Uterus (tissue), 4 donors: ENCODE data around the gene TBX6. TPM values are rescaled to one million over a fixed set of nuclear protein-coding genes. Genes with fewer than 3 reads are reported as not detected.
"Not testable (repeated sequence)": the region's sequence is repeated elsewhere in the genome, so short reads cannot be mapped to it uniquely, and the experiment has no call there.

ENCODE experiments used
- DNase-seq, 2 donors: peaks; one replicate each; pipeline ENCODE4 v3.0.0-alpha.2; 2019 to 2020
- H3K27ac ChIP-seq, 2 donors: fragments of 200-600 bp; sonication (generic); 1 replicate in 1 of 2; 2 replicates in 1 of 2; pipeline ENCODE4 v1.5.1; 2016 to 2018
- H3K27me3 ChIP-seq, 2 donors: fragments of 200-600 bp; sonication (generic); one replicate each; pipeline ENCODE4 v1.5.1; 2018 to 2019; ENCODE audit warnings: control low read depth in 1 of 2
- H3K36me3 ChIP-seq, 2 donors: fragments of 200-600 bp; sonication (generic); one replicate each; pipeline ENCODE4 v1.5.1; 2019; ENCODE audit warnings: control low read depth in 1 of 2
- H3K4me1 ChIP-seq, 2 donors: fragments of 200-600 bp; sonication (generic); one replicate each; pipeline ENCODE4 v1.5.1; 2018 to 2019; ENCODE audit warnings: control low read depth in 1 of 2
- H3K4me3 ChIP-seq, 2 donors: fragments of 200-600 bp; sonication (generic); 1 replicate in 1 of 2; 2 replicates in 1 of 2; pipeline ENCODE4 v1.5.1; 2018 to 2019; ENCODE audit warnings: mild to moderate bottlenecking in 1 of 2
- H3K9me3 ChIP-seq, 2 donors: fragments of 200-600 bp; sonication (generic); one replicate each; pipeline ENCODE4 v1.5.1; 2019; ENCODE audit warnings: control low read depth in 1 of 2
- CTCF ChIP-seq, 4 experiments: fragments of 200-600 bp in 2 of 4; fragments of 450-650 bp in 2 of 4; sonication (generic) in 2 of 4; IDR thresholded peaks; one replicate each; pipeline ENCODE4 v1.5.1; 2016 to 2019; ENCODE audit warnings: antibody characterized with exemption in 4 of 4, mild to moderate bottlenecking in 2 of 4, moderate library complexity in 1 of 4
- POLR2A ChIP-seq, 2 donors: fragments of 450-650 bp; IDR thresholded peaks; one replicate each; pipeline ENCODE4 v1.6.1; 2016; ENCODE audit warnings: antibody characterized with exemption in 2 of 2, mild to moderate bottlenecking in 1 of 2, moderate library complexity in 1 of 2
- intact Hi-C: fragments of 100-400 bp; cut with DNase I; formaldehyde crosslinking; loops from one replicate; pipeline ENCODE4 v1.15.1; 2023; ENCODE audit warnings: low total_unique reads
- total RNA-seq, 4 donors: library from RNA; depleted of rRNA in 3 of 4; stranded (reverse); fragments of >200 nt in 3 of 4; gene quantifications; one replicate each; pipeline versions ENCODE4 v1.1.0 to v1.2.4, GENCODE V29; 2014 to 2023
- donor health status: DM: yes; HTN: yes; CAD: no.

The TBX6 gene
- total RNA-seq, 4 donors from 2014 or later = 0.21 to 1.3 TPM; not detected in 2

- intact Hi-C loops = no loop called here
- no peak for TF ChIP-seq CTCF (IDR thresholded peaks at IDR 0.05)
- TF ChIP-seq POLR2A (IDR thresholded peaks at IDR 0.05) = no peak
- Histone ChIP-seq H3K27ac (no peak overlapping the region), H3K9me3 (no peaks in the 10 kb centered on the region), H3K4me1 (no peaks in the 10 kb centered on the region), H3K4me3 (no peak overlapping the region), H3K36me3 (no peaks in the 10 kb centered on the region), H3K27me3 (no peaks in the 10 kb centered on the region)
- no peak for DNase-seq
Observed at GRCh38 chr16:30132591-30132990, 40.9 kb upstream of the TBX6 start.

- H3K4me1 ChIP-seq = no peaks in the 10 kb centered on the region
- no peak for DNase-seq
- H3K27me3 ChIP-seq = no peaks in the 10 kb centered on the region
- H3K9me3 ChIP-seq = no peaks in the 10 kb centered on the region
- no peak overlapping the region for H3K27ac ChIP-seq
- no peaks in the 10 kb centered on the region for H3K36me3 ChIP-seq
- no peak overlapping the region for H3K4me3 ChIP-seq
- TF ChIP-seq CTCF (IDR thresholded peaks at IDR 0.05) = no peak
- TF ChIP-seq POLR2A (IDR thresholded peaks at IDR 0.05) = no peak
- intact Hi-C loops = no loop called here
Observed at GRCh38 chr16:30131869-30132475, 40.2 kb upstream of the TBX6 start.

GRCh38 chr16:30127993-30128392 lies 36.3 kb upstream of the TBX6 start:
- Histone ChIP-seq H3K4me1 (no peaks in the 10 kb centered on the region), H3K9me3 (no peaks in the 10 kb centered on the region), H3K27me3 (no peaks in the 10 kb centered on the region), H3K36me3 (no peaks in the 10 kb centered on the region), H3K27ac (no peak overlapping the region), H3K4me3 (no peak overlapping the region)
- no peak for DNase-seq
- TF ChIP-seq CTCF (IDR thresholded peaks at IDR 0.05) (no peak), POLR2A (IDR thresholded peaks at IDR 0.05) (no peak)
- intact Hi-C loops = no loop called here

- not testable (repeated sequence) for H3K4me1 ChIP-seq
Observed at GRCh38 chr16:30125690-30126089, 34.0 kb upstream of the TBX6 start.

GRCh38 chr16:30124985-30125379 lies 33.3 kb upstream of the TBX6 start:
- Histone ChIP-seq H3K27ac (peak overlapping the region; percentile 67 to 95), H3K4me1 (no peaks in the 10 kb centered on the region), H3K9me3 (no peaks in the 10 kb centered on the region), H3K27me3 (no peaks in the 10 kb centered on the region), H3K4me3 (no peak overlapping the region), H3K36me3 (no peaks in the 10 kb centered on the region)
- no peak for TF ChIP-seq CTCF (IDR thresholded peaks at IDR 0.05)
- no peak for TF ChIP-seq POLR2A (IDR thresholded peaks at IDR 0.05)
- intact Hi-C loops = no loop called here
- DNase-seq = no peak

More at GRCh38 chr16:30125690-30126089, 34.0 kb upstream of the TBX6 start:
- H3K27ac ChIP-seq, H3K4me3 ChIP-seq, H3K9me3 ChIP-seq, intact Hi-C loops, H3K36me3 ChIP-seq, DNase-seq, H3K27me3 ChIP-seq: not testable (repeated sequence)
